ENCODE data around the gene WWOX.

Gene WWOX

DNA sequence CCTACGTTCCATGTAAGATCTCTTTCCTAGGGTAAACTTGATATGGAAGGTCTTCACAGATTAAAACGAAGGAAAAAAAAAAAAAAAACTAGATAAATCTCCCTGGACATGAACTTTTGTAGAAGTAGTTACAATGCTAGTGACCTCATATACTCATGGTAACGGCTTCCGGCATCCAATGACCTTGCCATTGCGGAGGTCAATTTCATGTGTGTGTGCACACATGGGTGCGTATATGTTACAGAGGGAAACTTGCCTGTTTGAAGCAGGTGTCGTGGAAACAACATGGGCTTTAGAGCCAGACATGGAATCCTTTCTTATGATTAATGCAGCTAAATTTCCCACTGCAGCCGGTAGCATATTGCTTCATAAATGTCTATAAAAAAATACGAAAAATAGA, 1065.6 kb downstream of the WWOX start:
- no peak overlapping the region for H3K23ac ChIP-seq (ENCODE audit: low read length)
- H3K9me3 ChIP-seq (ENCODE audit: insufficient read depth, low read depth, low read length): no peaks in the 10 kb centered on the region
- H2BK120ac ChIP-seq (ENCODE audit: insufficient read depth, low read length, poor library complexity): no peak overlapping the region
- H3K4me3 ChIP-seq (ENCODE audit: low read depth, low read length): no peak overlapping the region
- H3K4me1 ChIP-seq (ENCODE audit: control insufficient read depth in 1 of 2, insufficient read depth in 2 of 2, low read length in 2 of 2): peaks cover 0 to 3% of the 10 kb centered on the region in 2 experiments
- H3K9ac ChIP-seq (ENCODE audit: low read length): no peak overlapping the region
- H3K27me3 ChIP-seq (ENCODE audit: insufficient read depth, low read length): no peaks in the 10 kb centered on the region
- no peak overlapping the region for H4K91ac ChIP-seq (ENCODE audit: low read depth, low read length)
- H3K4ac ChIP-seq (ENCODE audit: low read depth, low read length): no peak overlapping the region
- no peak overlapping the region for H3K4me2 ChIP-seq (ENCODE audit: low read length)
- H4K12ac ChIP-seq (ENCODE audit: low read depth, low read length): no peak overlapping the region
- no peak overlapping the region for H2BK12ac ChIP-seq (ENCODE audit: low read length)
- WGBS (ENCODE audit: extremely low coverage, insufficient coverage, insufficient read length): no CpG with 5 or more reads among the region's 9 CpGs
- no peaks in the 10 kb centered on the region for H3K36me3 ChIP-seq (ENCODE audit: control insufficient read depth in 1 of 2, insufficient read depth in 2 of 2, low read length in 2 of 2)
- H3K14ac ChIP-seq (ENCODE audit: low read length): no peak overlapping the region
- H3K79me2 ChIP-seq (ENCODE audit: control insufficient read depth, insufficient read depth, low read length, poor library complexity): no peaks in the 10 kb centered on the region
- no peak for DNase-seq
- no peak overlapping the region for H2BK5ac ChIP-seq (ENCODE audit: low read depth, low read length, poor library complexity)
- H2AK5ac ChIP-seq (ENCODE audit: low read length): no peak overlapping the region
- H3K27ac ChIP-seq (ENCODE audit: low read depth, low read length): no peak overlapping the region
- H3K18ac ChIP-seq (ENCODE audit: low read length): no peak overlapping the region
- no peak overlapping the region for H2AFZ ChIP-seq (ENCODE audit: insufficient read depth, low read length, poor library complexity)
- no peak overlapping the region for H4K8ac ChIP-seq (ENCODE audit: low read depth, low read length)
- H3K79me1 ChIP-seq (ENCODE audit: low read length): no peaks in the 10 kb centered on the region

DNA sequence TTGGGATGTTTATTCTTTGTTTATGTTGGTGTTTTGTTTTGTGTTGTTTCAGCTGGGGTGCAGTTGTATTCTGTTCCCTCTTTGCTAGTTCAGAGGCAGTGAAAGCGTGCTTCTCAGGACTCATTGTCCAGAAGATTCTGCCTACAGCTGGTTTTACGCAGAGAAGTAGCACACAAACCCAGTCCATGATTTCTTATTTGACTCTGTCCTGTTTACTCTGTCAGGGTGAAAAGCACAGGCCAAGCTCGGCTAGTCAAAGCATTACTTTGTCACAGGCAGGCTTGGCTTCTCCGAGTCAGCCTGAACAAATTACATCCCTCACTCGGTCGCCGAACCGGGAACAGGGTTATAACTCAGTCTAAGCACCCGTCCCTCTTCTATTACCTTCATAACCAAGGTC, 1066.1 kb downstream of the WWOX start:
- H2AFZ ChIP-seq (ENCODE audit: insufficient read depth, low read length, poor library complexity): no peak overlapping the region
- no peak overlapping the region for H2BK12ac ChIP-seq (ENCODE audit: low read length)
- no peak overlapping the region for H3K27ac ChIP-seq (ENCODE audit: low read depth, low read length)
- H3K4me2 ChIP-seq (ENCODE audit: low read length): no peak overlapping the region
- no peaks in the 10 kb centered on the region for H3K36me3 ChIP-seq (ENCODE audit: control insufficient read depth in 1 of 2, insufficient read depth in 2 of 2, low read length in 2 of 2)
- H2BK5ac ChIP-seq (ENCODE audit: low read depth, low read length, poor library complexity): no peak overlapping the region
- no peak overlapping the region for H3K18ac ChIP-seq (ENCODE audit: low read length)
- H3K9me3 ChIP-seq (ENCODE audit: insufficient read depth, low read depth, low read length): no peaks in the 10 kb centered on the region
- no peak overlapping the region for H3K4ac ChIP-seq (ENCODE audit: low read depth, low read length)
- no peaks in the 10 kb centered on the region for H3K79me1 ChIP-seq (ENCODE audit: low read length)
- H3K9ac ChIP-seq (ENCODE audit: low read length): no peak overlapping the region
- no peaks in the 10 kb centered on the region for H3K27me3 ChIP-seq (ENCODE audit: insufficient read depth, low read length)
- no peak overlapping the region for H2BK120ac ChIP-seq (ENCODE audit: insufficient read depth, low read length, poor library complexity)
- H3K23ac ChIP-seq (ENCODE audit: low read length): no peak overlapping the region
- H4K12ac ChIP-seq (ENCODE audit: low read depth, low read length): no peak overlapping the region
- no peak overlapping the region for H3K4me3 ChIP-seq (ENCODE audit: low read depth, low read length)
- H3K14ac ChIP-seq (ENCODE audit: low read length): no peak overlapping the region
- no CpG with 5 or more reads among the region's 9 CpGs for WGBS (ENCODE audit: extremely low coverage, insufficient coverage, insufficient read length)
- peaks cover 0 to 3% of the 10 kb centered on the region in 2 experiments for H3K4me1 ChIP-seq (ENCODE audit: control insufficient read depth in 1 of 2, insufficient read depth in 2 of 2, low read length in 2 of 2)
- DNase-seq: no peak
- no peak overlapping the region for H4K91ac ChIP-seq (ENCODE audit: low read depth, low read length)
- no peaks in the 10 kb centered on the region for H3K79me2 ChIP-seq (ENCODE audit: control insufficient read depth, insufficient read depth, low read length, poor library complexity)
- H4K8ac ChIP-seq (ENCODE audit: low read depth, low read length): no peak overlapping the region
- no peak overlapping the region for H2AK5ac ChIP-seq (ENCODE audit: low read length)

DNA sequence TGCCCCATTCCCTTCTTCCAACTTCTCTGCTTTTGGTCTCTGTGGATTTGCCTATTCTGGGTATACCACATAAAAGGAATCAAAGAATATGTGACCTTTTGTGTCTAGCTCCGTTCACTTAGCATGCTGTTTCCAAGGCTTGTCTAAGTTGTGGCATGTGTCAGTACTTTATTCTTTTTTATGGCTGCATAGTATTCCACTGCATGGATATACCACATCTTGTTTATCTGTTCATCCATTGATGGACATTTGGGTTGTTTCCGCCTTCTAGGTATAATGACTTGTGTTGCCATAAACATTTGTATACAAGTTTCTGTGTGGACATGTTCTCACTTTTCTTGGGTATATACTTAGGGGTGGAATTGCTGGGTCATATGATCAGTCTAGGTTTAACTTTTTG, 1068.4 kb downstream of the WWOX start:
- Histone ChIP-seq H4K12ac (ENCODE audit: low read depth, low read length) (no peak overlapping the region), H2AFZ (ENCODE audit: insufficient read depth, low read length, poor library complexity) (no peak overlapping the region), H3K23ac (ENCODE audit: low read length) (no peak overlapping the region), H3K9me3 (ENCODE audit: insufficient read depth, low read depth, low read length) (no peaks in the 10 kb centered on the region), H2BK120ac (ENCODE audit: insufficient read depth, low read length, poor library complexity) (no peak overlapping the region), H3K4me2 (ENCODE audit: low read length) (no peak overlapping the region), H2BK5ac (ENCODE audit: low read depth, low read length, poor library complexity) (no peak overlapping the region), H2BK12ac (ENCODE audit: low read length) (no peak overlapping the region), H4K91ac (ENCODE audit: low read depth, low read length) (no peak overlapping the region), H3K27me3 (ENCODE audit: insufficient read depth, low read length) (no peaks in the 10 kb centered on the region), H3K18ac (ENCODE audit: low read length) (no peak overlapping the region), H4K8ac (ENCODE audit: low read depth, low read length) (no peak overlapping the region), H3K9ac (ENCODE audit: low read length) (no peak overlapping the region), H2AK5ac (ENCODE audit: low read length) (no peak overlapping the region), H3K79me2 (ENCODE audit: control insufficient read depth, insufficient read depth, low read length, poor library complexity) (no peaks in the 10 kb centered on the region), H3K36me3 (ENCODE audit: control insufficient read depth in 1 of 2, insufficient read depth in 2 of 2, low read length in 2 of 2) (no peaks in the 10 kb centered on the region), H3K4ac (ENCODE audit: low read depth, low read length) (no peak overlapping the region), H3K14ac (ENCODE audit: low read length) (no peak overlapping the region), H3K79me1 (ENCODE audit: low read length) (no peaks in the 10 kb centered on the region), H3K27ac (ENCODE audit: low read depth, low read length) (no peak overlapping the region), H3K4me3 (ENCODE audit: low read depth, low read length) (no peak overlapping the region), H3K4me1 (ENCODE audit: control insufficient read depth in 1 of 2, insufficient read depth in 2 of 2, low read length in 2 of 2) (peaks cover 0 to 3% of the 10 kb centered on the region in 2 experiments)
- no peak for DNase-seq
- WGBS (ENCODE audit: extremely low coverage, insufficient coverage, insufficient read length): no CpG with 5 or more reads among the region's 2 CpGs

DNA sequence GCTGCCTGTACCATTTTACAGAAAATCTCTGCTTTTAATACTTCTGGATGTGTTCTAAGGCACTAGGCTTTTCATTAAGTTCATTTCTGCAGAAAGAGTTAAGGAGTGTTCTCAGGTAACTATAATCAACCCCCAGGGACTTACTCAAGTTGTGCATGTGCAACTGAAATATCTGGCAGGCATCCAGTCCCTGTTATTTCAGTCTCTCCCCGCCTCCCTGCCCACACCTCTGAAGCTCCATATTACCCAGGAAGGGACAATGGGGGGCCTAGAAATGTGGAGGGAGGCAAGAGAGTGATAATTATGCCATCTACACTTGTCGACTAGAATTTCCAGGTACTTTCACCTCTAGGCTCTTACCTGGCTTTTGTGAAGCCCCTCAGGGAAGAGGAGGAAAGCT, 1068.9 kb downstream of the WWOX start:
- H3K79me2 ChIP-seq (ENCODE audit: control insufficient read depth, insufficient read depth, low read length, poor library complexity): no peaks in the 10 kb centered on the region
- no peak overlapping the region for H3K4me2 ChIP-seq (ENCODE audit: low read length)
- peaks cover 0 to 3% of the 10 kb centered on the region in 2 experiments for H3K4me1 ChIP-seq (ENCODE audit: control insufficient read depth in 1 of 2, insufficient read depth in 2 of 2, low read length in 2 of 2)
- no peaks in the 10 kb centered on the region for H3K79me1 ChIP-seq (ENCODE audit: low read length)
- H2BK12ac ChIP-seq (ENCODE audit: low read length): no peak overlapping the region
- no peak overlapping the region for H3K4ac ChIP-seq (ENCODE audit: low read depth, low read length)
- no peak overlapping the region for H3K4me3 ChIP-seq (ENCODE audit: low read depth, low read length)
- H2AFZ ChIP-seq (ENCODE audit: insufficient read depth, low read length, poor library complexity): no peak overlapping the region
- no peak overlapping the region for H3K9ac ChIP-seq (ENCODE audit: low read length)
- H3K27ac ChIP-seq (ENCODE audit: low read depth, low read length): no peak overlapping the region
- H3K14ac ChIP-seq (ENCODE audit: low read length): no peak overlapping the region
- H3K27me3 ChIP-seq (ENCODE audit: insufficient read depth, low read length): no peaks in the 10 kb centered on the region
- no peak for DNase-seq
- H4K91ac ChIP-seq (ENCODE audit: low read depth, low read length): no peak overlapping the region
- no peak overlapping the region for H3K18ac ChIP-seq (ENCODE audit: low read length)
- H4K12ac ChIP-seq (ENCODE audit: low read depth, low read length): no peak overlapping the region
- H3K23ac ChIP-seq (ENCODE audit: low read length): no peak overlapping the region
- H3K36me3 ChIP-seq (ENCODE audit: control insufficient read depth in 1 of 2, insufficient read depth in 2 of 2, low read length in 2 of 2): no peaks in the 10 kb centered on the region
- H2AK5ac ChIP-seq (ENCODE audit: low read length): no peak overlapping the region
- no peaks in the 10 kb centered on the region for H3K9me3 ChIP-seq (ENCODE audit: insufficient read depth, low read depth, low read length)
- no peak overlapping the region for H4K8ac ChIP-seq (ENCODE audit: low read depth, low read length)
- H2BK120ac ChIP-seq (ENCODE audit: insufficient read depth, low read length, poor library complexity): no peak overlapping the region
- no peak overlapping the region for H2BK5ac ChIP-seq (ENCODE audit: low read depth, low read length, poor library complexity)
- no CpG with 5 or more reads among the region's 2 CpGs for whole genome bisulfite sequencing (ENCODE audit: extremely low coverage, insufficient coverage, insufficient read length)
